Pancreas (tissue), 10 donors: ENCODE data around the gene SPRED1. TPM values are rescaled to one million over a fixed set of nuclear protein-coding genes. Genes with fewer than 3 reads are reported as not detected.

Source experiments
- ATAC-seq, 4 donors: fragments of 200-7000 bp; cut with Tn5 transposase; one replicate each; pipeline versions ENCODE4 v1.8.0 to v1.9.1; 2020; ENCODE audit warnings: mild to moderate bottlenecking in 4 of 4, moderate library complexity in 4 of 4
- DNase-seq, 6 donors: peaks; one replicate each; pipeline ENCODE4 v3.0.0-alpha.2; 2020
- FAIRE-seq: peaks from 2 replicates; lab custom pipeline; 2012; peaks lifted over from hg19 to GRCh38; lab: Jason Lieb, UNC
- H3K27ac ChIP-seq, 4 donors: fragments of 200-600 bp; sonication (generic); 1 replicate in 3 of 4; 2 replicates in 1 of 4; pipeline versions ENCODE4 v1.5.0 to v1.8.0; 2020
- H3K27me3 ChIP-seq, 4 donors: fragments of 200-600 bp; one replicate each; pipeline ENCODE4 v1.8.0; 2021
- H3K36me3 ChIP-seq, 3 donors: fragments of 200-600 bp; sonication (generic) in 1 of 3; one replicate each; pipeline versions ENCODE4 v1.5.0 to v1.8.0; 2020 to 2021
- H3K4me1 ChIP-seq, 3 donors: fragments of 200-600 bp; one replicate each; pipeline ENCODE4 v1.8.0; 2021
- H3K4me3 ChIP-seq, 4 donors: fragments of 200-600 bp; sonication (generic) in 2 of 4; one replicate each; pipeline versions ENCODE4 v1.5.0 to v1.8.0; 2020 to 2021
- H3K9me3 ChIP-seq, 4 donors: fragments of 200-600 bp; one replicate each; pipeline ENCODE4 v1.8.0; 2021
- CTCF ChIP-seq, 4 donors: fragments of 200-600 bp; sonication (generic) in 3 of 4; IDR thresholded peaks; one replicate each; pipeline versions ENCODE4 v1.5.0 to v1.8.0; 2021; ENCODE audit warnings: antibody characterized with exemption in 4 of 4
- WGBS, 2 donors: extraction: QIAGEN DNeasy Blood & Tissue Kit; methylation state at CpG; one replicate each; pipeline ENCODE4 v1.1.7; 2013; 5-methylcytosine and 5-hydroxymethylcytosine counted together
- intact Hi-C, 3 donors: fragments of 100-400 bp; cut with DNase I; formaldehyde crosslinking; loops; one replicate each; pipeline versions ENCODE4 v1.11.1 to v1.14.2; 2022
- polyA plus RNA-seq, 2 donors: library from polyadenylated mRNA; stranded (reverse); fragments of 200-250 nt; gene quantifications; one replicate each; pipeline ENCODE4 v1.2.3, GENCODE V29; 2013
- total RNA-seq, 6 donors: library from RNA; stranded (reverse); fragmentation: NEBNext Ultra II Directional in 4 of 6; extraction: Animal tissue kit (Norgen Biotek cat#: 25700) in 4 of 6; gene quantifications; one replicate each; pipeline versions ENCODE4 v1.2.1 to v1.2.4, GENCODE V29; 2021 to 2023
- donor health status: healthy with polysubstance abuse.
- donor health status: DM: no; HTN: no; CAD: no; lungs with moderate emphysema.
- donor health status: DM: no; HTN: no; CAD: no.
- donor health status: control.
- donor health status: control.
- donor health status: Bipolar disorder and iron deficiency.
- donor health status: DM: yes; HTN: yes; CAD: no.
- donor health status: DM: no; HTN: no; CAD: no.
- donor health status: DM: no; HTN: no; CAD: no.
- donor health status: DM: yes; HTN: yes; CAD: no.

SPRED1 gene
- total and polyA plus RNA-seq, 8 donors, result 2.5 to 19.2 (median 6.5) TPM

- Histone ChIP-seq H3K4me3 (no peak overlapping the region), H3K27me3 (no peaks in the 10 kb centered on the region), H3K27ac (no peak overlapping the region), H3K4me1 (peaks cover 0 to 5% (median 4%) of the 10 kb centered on the region in 3 donors), H3K36me3 (no peaks in the 10 kb centered on the region), H3K9me3 (no peaks in the 10 kb centered on the region)
- intact Hi-C loops, result no loop called here
- TF ChIP-seq CTCF (IDR thresholded peaks at IDR 0.05), result no peak
- 62 to 68% methylated on average over 4 of the region's 4 CpGs for WGBS, 2 donors
- DNase-seq (no peak), FAIRE-seq (no peak), ATAC-seq (no peak)
Measured at GRCh38 chr15:38297623-38298388, 45.2 kb downstream of the SPRED1 start.

GRCh38 chr15:38299216-38299615 is 46.6 kb downstream of the SPRED1 start:
- no peaks in the 10 kb centered on the region for H3K27me3 ChIP-seq
- TF ChIP-seq CTCF (IDR thresholded peaks at IDR 0.05), result no peak
- H3K4me1 ChIP-seq, result peaks cover 0 to 13% (median 4%) of the 10 kb centered on the region in 3 donors
- DNase-seq (no peak), FAIRE-seq (no peak), ATAC-seq (no peak)
- H3K9me3 ChIP-seq, result no peaks in the 10 kb centered on the region
- intact Hi-C loops, result no loop called here
- no peaks in the 10 kb centered on the region for H3K36me3 ChIP-seq
- WGBS, 2 donors, result 89 to 90% methylated on average over 6 of the region's 6 CpGs
- no peak overlapping the region for H3K27ac ChIP-seq
- no peak overlapping the region for H3K4me3 ChIP-seq

- WGBS, 2 donors, result 85 to 92% methylated on average over 2 of the region's 2 CpGs
- intact Hi-C loops, result no loop called here
- TF ChIP-seq CTCF (IDR thresholded peaks at IDR 0.05), result no peak
- DNase-seq (no peak), ATAC-seq (no peak), FAIRE-seq (no peak)
- no peaks in the 10 kb centered on the region for H3K27me3 ChIP-seq
- no peaks in the 10 kb centered on the region for H3K36me3 ChIP-seq
- peaks cover 0 to 13% (median 0%) of the 10 kb centered on the region in 3 donors for H3K4me1 ChIP-seq
- no peak overlapping the region for H3K4me3 ChIP-seq
- no peaks in the 10 kb centered on the region for H3K9me3 ChIP-seq
- no peak overlapping the region for H3K27ac ChIP-seq
Measured at GRCh38 chr15:38300395-38300794, 47.8 kb downstream of the SPRED1 start.

GRCh38 chr15:38304481-38304880 is 51.8 kb downstream of the SPRED1 start:
- WGBS, 2 donors, result 83 to 89% methylated on average over 3 of the region's 3 CpGs
- no peak for ATAC-seq
- no peak overlapping the region for H3K27ac ChIP-seq
- no peak overlapping the region for H3K4me3 ChIP-seq
- intact Hi-C loops, result no loop called here
- no peaks in the 10 kb centered on the region for H3K9me3 ChIP-seq
- no peaks in the 10 kb centered on the region for H3K36me3 ChIP-seq
- FAIRE-seq, result no peak
- no peak for TF ChIP-seq CTCF (IDR thresholded peaks at IDR 0.05)
- peaks cover 0 to 8% (median 0%) of the 10 kb centered on the region in 3 donors for H3K4me1 ChIP-seq
- no peak for DNase-seq
- H3K27me3 ChIP-seq, result no peaks in the 10 kb centered on the region

GRCh38 chr15:38307251-38307650 is 54.6 kb downstream of the SPRED1 start:
- Histone ChIP-seq H3K4me3 (no peak overlapping the region), H3K27me3 (no peaks in the 10 kb centered on the region), H3K36me3 (no peaks in the 10 kb centered on the region), H3K4me1 (peaks cover 0 to 8% (median 0%) of the 10 kb centered on the region in 3 donors), H3K27ac (no peak overlapping the region), H3K9me3 (no peaks in the 10 kb centered on the region)
- DNase-seq (no peak), ATAC-seq (no peak), FAIRE-seq (no peak)
- WGBS, 2 donors, result 89 to 98% methylated on average over 2 of the region's 2 CpGs
- intact Hi-C loops, result no loop called here
- TF ChIP-seq CTCF (IDR thresholded peaks at IDR 0.05), result no peak
